Measurements from ENCODE around the gene JAM2.
"Not testable (repeated sequence)": the region's sequence is repeated elsewhere in the genome, so short reads cannot be mapped to it uniquely, and the experiment has no call there.

The JAM2 gene

GRCh38 chr21:25638660-25639550 is at the start of gene JAM2:
Gene JAM2 (plus strand): TSS chr21:25639258. CDS start chr21:25639822, 564 bp downstream.
- DNase-seq: peak; percentile 66 to 76

- DNase-seq: no peak
These were observed 49.2 kb upstream of the JAM2 start for GRCh38 chr21:25589887-25590286.

- peak; percentile 78 to 89 for DNase-seq
These were observed 31.7 kb upstream of the JAM2 start, which contains the start of gene MRPL39 for GRCh38 chr21:25607151-25608043. Gene MRPL39 (minus strand): TSS chr21:25607481. CDS start chr21:25607475, 6 bp downstream.

GRCh38 chr21:25608044-25608737 is 30.9 kb upstream of the JAM2 start:
- peak; percentile 49 to 81 for DNase-seq

- no peak for DNase-seq
These were observed 24.6 kb upstream of the JAM2 start for GRCh38 chr21:25614441-25614840.

- no peak for DNase-seq
These were observed 23.2 kb upstream of the JAM2 start for GRCh38 chr21:25615880-25616279.

- DNase-seq: no peak
These were observed 19.9 kb upstream of the JAM2 start for GRCh38 chr21:25619198-25619597.

- DNase-seq: no peak
These were observed 14.5 kb upstream of the JAM2 start for GRCh38 chr21:25624511-25624910.

GRCh38 chr21:25625036-25625435 is 14.0 kb upstream of the JAM2 start:
- no peak for DNase-seq

GRCh38 chr21:25625776-25626555 is 13.1 kb upstream of the JAM2 start:
- not testable (repeated sequence) for DNase-seq

- peak in 1 of 2 experiments; percentile 46 for DNase-seq
These were observed 12.3 kb upstream of the JAM2 start for GRCh38 chr21:25626757-25627156.

GRCh38 chr21:25632296-25632695 is 6.8 kb upstream of the JAM2 start:
- no peak for DNase-seq

- DNase-seq: no peak
These were observed 3.7 kb upstream of the JAM2 start for GRCh38 chr21:25635310-25635709.

GRCh38 chr21:25636727-25637126 is 2.3 kb upstream of the JAM2 start:
- no peak for DNase-seq

GRCh38 chr21:25637851-25638659 is 1.0 kb upstream of the JAM2 start:
- DNase-seq: peak in 1 of 2 experiments; percentile 29

GRCh38 chr21:25639551-25640201 is 618 bp downstream of the JAM2 start:
- peak; percentile 52 to 55 for DNase-seq

- peak; percentile 69 to 78 for DNase-seq
These were observed 1.3 kb downstream of the JAM2 start for GRCh38 chr21:25640202-25640942.

- DNase-seq: peak in 1 of 2 experiments; percentile 5
These were observed 1.9 kb downstream of the JAM2 start for GRCh38 chr21:25640943-25641292.

- no peak for DNase-seq
These were observed 4.4 kb downstream of the JAM2 start for GRCh38 chr21:25643486-25643885.

GRCh38 chr21:25646474-25646873 is 7.4 kb downstream of the JAM2 start:
- DNase-seq: no peak

Measured in NCI-H524 (cell line).